A549 (cell line): ENCODE results near the gene CTXN2. TPM values are rescaled to one million over a fixed set of nuclear protein-coding genes. Genes with fewer than 3 reads are reported as not detected.

ENCODE experiments used
- ATAC-seq, 2 experiments: fragments of 200-7000 bp in 1 of 2; fragments of >200 bp in 1 of 2; cut with Nextera tagmentation in 1 of 2; cut with Tn5 transposase in 1 of 2; 3 replicates each; pipeline versions ENCODE4 v1.8.0 to v1.9.1; 2018 to 2020; ENCODE audit warnings: mild to moderate bottlenecking in 1 of 2, moderate library complexity in 1 of 2
- CTCF ChIA-PET: fragments of 300-600 bp; sonication (Branson Sonifier 250); formaldehyde crosslinking; extraction: SDS; loops from one replicate; lab custom pipeline; 2021; ENCODE audit warnings: antibody characterized with exemption, inconsistent platforms; lab: Yijun Ruan, JAX
- POLR2A ChIA-PET: fragments of 350-600 bp; formaldehyde crosslinking; extraction: SDS; loops from one replicate; lab custom pipeline; 2021; ENCODE audit warnings: antibody characterized with exemption, inconsistent platforms; lab: Yijun Ruan, JAX
- DNase-seq, 2 experiments: peaks; one replicate each; pipeline versions ENCODE4 v3.0.0 to v3.0.0-alpha.2; 2011 to 2016; ENCODE audit warnings: low read depth in 1 of 2, low spot score in 1 of 2
- FAIRE-seq: peaks from 2 replicates; lab custom pipeline; 2011; peaks lifted over from hg19 to GRCh38; lab: Jason Lieb, UNC
- H3K27ac ChIP-seq, 2 experiments: fragments of >200 bp; sonication (Bioruptor Twin); formaldehyde crosslinking; 3 replicates each; pipeline ENCODE4 v1.5.1; 2016 to 2017
- H3K4me1 ChIP-seq: fragments of >200 bp; sonication (Bioruptor Twin); formaldehyde crosslinking; 3 replicates; pipeline ENCODE4 v1.6.1; 2016
- H3K4me2 ChIP-seq: fragments of >200 bp; sonication (Bioruptor Twin); formaldehyde crosslinking; 3 replicates; pipeline ENCODE4 v1.6.1; 2016
- H3K4me3 ChIP-seq: fragments of >200 bp; sonication (Bioruptor Twin); formaldehyde crosslinking; 3 replicates; pipeline ENCODE4 v1.5.1; 2016
- H3K9me3 ChIP-seq: fragments of >200 bp; sonication (Bioruptor Twin); formaldehyde crosslinking; 3 replicates; pipeline ENCODE4 v1.6.1; 2016
- ATOH8 ChIP-seq: fragments of 250-450 bp; sonication (Bioruptor Pico); IDR thresholded peaks from 2 replicates; pipeline ENCODE4 v1.5.0; 2020; ENCODE audit warnings: low read depth, mild to moderate bottlenecking, moderate library complexity
- BCL3 ChIP-seq: fragments of >200 bp; sonication (Bioruptor Twin); formaldehyde crosslinking; IDR thresholded peaks from 3 replicates; pipeline ENCODE4 v1.6.1; 2016
- BHLHE40 ChIP-seq: IDR thresholded peaks from 2 replicates; pipeline ENCODE4 v1.6.1; 2012; ENCODE audit warnings: low read depth, low read length, inconsistent platforms
- CBX8 ChIP-seq: fragments of 200-600 bp; sonication (generic); IDR thresholded peaks from 2 replicates; pipeline ENCODE4 v1.6.1; 2016
- CEBPB ChIP-seq, 2 experiments: fragments of >200 bp in 1 of 2; sonication (Bioruptor Twin) in 1 of 2; formaldehyde crosslinking in 1 of 2; IDR thresholded peaks; 2 replicates each; pipeline ENCODE4 v1.6.1; 2012 to 2016
- CTCF ChIP-seq: fragments of >200 bp; sonication (Bioruptor Twin); formaldehyde crosslinking; IDR thresholded peaks from 3 replicates; pipeline ENCODE4 v1.5.1; 2016
- EHF ChIP-seq: fragments of 250-450 bp; sonication (Bioruptor Pico); IDR thresholded peaks from 2 replicates; pipeline ENCODE4 v1.5.0; 2020; ENCODE audit warnings: mild to moderate bottlenecking
- EHMT2 ChIP-seq: fragments of 200-600 bp; sonication (generic); IDR thresholded peaks from 2 replicates; pipeline ENCODE4 v1.6.1; 2016; ENCODE audit warnings: antibody characterized with exemption, low read depth, mild to moderate bottlenecking, moderate library complexity
- ESRRA ChIP-seq: fragments of 150-350 bp; IDR thresholded peaks from 2 replicates; pipeline ENCODE4 v1.6.1; 2014; ENCODE audit warnings: mild to moderate bottlenecking, low read length, borderline replicate concordance
- FOSB ChIP-seq: fragments of 250-450 bp; sonication (Bioruptor Pico); IDR thresholded peaks from 2 replicates; pipeline ENCODE4 v1.5.0; 2020; ENCODE audit warnings: mild to moderate bottlenecking, moderate library complexity
- HES2 ChIP-seq: fragments of >200 bp; sonication (Bioruptor Twin); formaldehyde crosslinking; IDR thresholded peaks from 2 replicates; pipeline ENCODE4 v1.6.1; 2016
- HOXB13 ChIP-seq: fragments of 250-450 bp; sonication (Bioruptor Pico); IDR thresholded peaks from 2 replicates; pipeline ENCODE4 v1.5.0; 2020; ENCODE audit warnings: low read depth, mild to moderate bottlenecking, moderate library complexity
- JUN ChIP-seq, 2 experiments: fragments of >200 bp; sonication (Bioruptor Twin); formaldehyde crosslinking; IDR thresholded peaks; 2 replicates in 1 of 2; 3 replicates in 1 of 2; pipeline ENCODE4 v1.6.1; 2016 to 2017
- JUNB ChIP-seq: fragments of >200 bp; sonication (Bioruptor Twin); formaldehyde crosslinking; IDR thresholded peaks from 2 replicates; pipeline ENCODE4 v1.6.1; 2016
- MAFK ChIP-seq: fragments of 450-650 bp; IDR thresholded peaks from 2 replicates; pipeline ENCODE4 v1.6.1; 2014; ENCODE audit not compliant: partially characterized antibody
- MAZ ChIP-seq: fragments of 150-350 bp; IDR thresholded peaks from 2 replicates; pipeline ENCODE4 v1.6.1; 2014; ENCODE audit warnings: antibody characterized with exemption, low read depth, low read length, borderline replicate concordance
- MYC ChIP-seq: IDR thresholded peaks from 2 replicates; pipeline ENCODE4 v1.6.1; 2012; ENCODE audit warnings: mild to moderate bottlenecking, inconsistent platforms, low read length, improper control_type of control experiment, borderline replicate concordance
- NFE2L2 ChIP-seq: fragments of 150-350 bp; conservative IDR thresholded peaks from 2 replicates; pipeline ENCODE4 v1.6.1; 2014; ENCODE audit warnings: low read length
- NPAS2 ChIP-seq: fragments of 250-450 bp; sonication (Bioruptor Pico); IDR thresholded peaks from 2 replicates; pipeline ENCODE4 v1.8.0; 2022; ENCODE audit warnings: mild to moderate bottlenecking, moderate library complexity, borderline replicate concordance
- PHF8 ChIP-seq: fragments of 200-600 bp; sonication (generic); IDR thresholded peaks from 2 replicates; pipeline ENCODE4 v1.6.1; 2016; ENCODE audit warnings: low read depth, mild to moderate bottlenecking, antibody characterized with exemption, moderate library complexity, borderline replicate concordance
- POLR2A ChIP-seq: IDR thresholded peaks from 2 replicates; pipeline ENCODE4 v1.6.1; 2012; ENCODE audit warnings: mild to moderate bottlenecking, low read length
- POLR2AphosphoS2 ChIP-seq: conservative IDR thresholded peaks from 2 replicates; pipeline ENCODE4 v1.6.1; 2012; ENCODE audit warnings: low read length, improper control_type of control experiment, inconsistent platforms
- RFX5 ChIP-seq: fragments of 450-650 bp; IDR thresholded peaks from 2 replicates; pipeline ENCODE4 v1.7.1; 2014; ENCODE audit warnings: antibody characterized with exemption, mild to moderate bottlenecking, moderate library complexity
- RNF2 ChIP-seq: fragments of 200-600 bp; sonication (generic); IDR thresholded peaks from 2 replicates; pipeline ENCODE4 v1.6.1; 2016; ENCODE audit warnings: low read depth, mild to moderate bottlenecking, antibody characterized with exemption, moderate library complexity, borderline replicate concordance
- SREBF2 ChIP-seq: fragments of 450-650 bp; IDR thresholded peaks from 2 replicates; pipeline ENCODE4 v1.6.1; 2014; ENCODE audit warnings: mild to moderate bottlenecking, moderate library complexity
- TFCP2L1 ChIP-seq: fragments of 250-450 bp; sonication (Bioruptor Pico); IDR thresholded peaks from 2 replicates; pipeline ENCODE4 v1.5.0; 2021; ENCODE audit warnings: mild to moderate bottlenecking
- ZC3H11A ChIP-seq: fragments of 450-650 bp; IDR thresholded peaks from 2 replicates; pipeline ENCODE4 v1.6.1; 2014; ENCODE audit warnings: antibody characterized with exemption, mild to moderate bottlenecking
- ZNF302 ChIP-seq: fragments of 250-450 bp; sonication (Bioruptor Pico); IDR thresholded peaks from 2 replicates; pipeline ENCODE4 v1.9.0; 2021; ENCODE audit warnings: inconsistent platforms, mild to moderate bottlenecking, moderate library complexity
- ZSCAN20 ChIP-seq: fragments of 250-450 bp; sonication (Bioruptor Pico); IDR thresholded peaks from 2 replicates; pipeline ENCODE4 v1.8.0; 2022; ENCODE audit warnings: mild to moderate bottlenecking, moderate library complexity
- WGBS: methylation state at CpG from one replicate; pipeline ENCODE4 v1.1.6; 2017; ENCODE audit errors: missing lambda C conversion rate; 5-methylcytosine and 5-hydroxymethylcytosine counted together
- polyA plus RNA-seq, 4 experiments: library from polyadenylated mRNA; depleted of rRNA in 3 of 4; stranded (reverse); fragments of >200 nt; fragmentation: RNase III in 1 of 4; extraction: RNeasy Plus Mini Kit Qiagen cat#74134 plus additional on column Dnase treatment in 1 of 4; gene quantifications; 2 replicates in 3 of 4; 3 replicates in 1 of 4; pipeline ENCODE4 v1.2.3, GENCODE V29; 2011 to 2017

Gene CTXN2
- polyA plus RNA-seq, 2 of the 4 experiments (the other 2 are of a cell fraction), result not detected

DNA sequence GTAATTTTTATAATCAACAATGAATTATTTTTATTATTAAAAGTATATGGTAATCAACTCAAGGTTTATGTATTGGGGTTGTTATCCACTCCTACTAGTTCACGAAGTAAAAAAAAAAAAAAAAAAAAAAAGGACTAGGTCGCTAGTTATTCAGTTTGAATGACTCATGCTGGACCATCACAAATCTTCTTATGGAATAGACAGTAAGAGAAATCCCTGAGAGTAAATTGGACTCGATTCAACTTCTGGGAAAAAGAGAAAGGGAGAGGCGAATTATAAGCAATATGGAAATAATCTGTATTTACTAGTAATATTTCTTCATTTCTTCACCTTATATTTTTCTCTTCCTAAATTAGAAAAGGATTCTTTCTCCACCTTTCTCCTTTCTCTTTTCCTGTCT lies 15.4 kb upstream of the CTXN2 start:
- CTCF ChIA-PET, result no interaction called here

DNA sequence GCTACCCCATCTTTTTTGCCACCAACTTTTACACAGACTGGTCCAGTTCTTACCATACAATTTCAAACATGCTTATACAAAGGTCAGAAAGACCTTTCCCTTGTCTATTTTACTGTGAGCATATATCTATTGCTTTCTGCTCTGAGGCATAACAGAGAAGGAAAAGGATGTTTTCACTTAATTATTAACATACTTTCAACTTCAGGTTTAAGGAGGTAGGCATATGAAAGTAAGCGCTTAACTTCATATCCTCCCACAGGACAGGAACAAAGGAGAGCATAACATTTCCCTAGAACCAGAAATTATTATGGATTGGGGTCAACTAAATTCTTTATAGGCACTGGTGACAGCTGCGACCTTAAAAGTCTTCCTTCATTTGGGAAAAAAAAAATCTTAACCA lies 14.5 kb upstream of the CTXN2 start:
- peak overlapping the region; percentile 70 for H3K4me2 ChIP-seq
- H3K4me3 ChIP-seq, result peak overlapping the region; percentile 84
- peak overlapping the region; percentile 94 to 100; a peak in 3 of 6 replicates for H3K27ac ChIP-seq
- ATAC-seq, result no peak
- POLR2A ChIA-PET, result no interaction called here
- WGBS, result 63% methylated on average over 2 of the region's 2 CpGs
- DNase-seq, result no peak
- no peak for FAIRE-seq
- CTCF ChIA-PET, result no interaction called here
- peaks cover 11% of the 10 kb centered on the region; the same call in 2 of the 3 replicates for H3K4me1 ChIP-seq
- H3K9me3 ChIP-seq, result no peaks in the 10 kb centered on the region
- TF ChIP-seq HOXB13 (CRISPR knock-in tag) (no peak), MAZ (no peak), MYC (no peak), CTCF (no peak), BHLHE40 (no peak), ESRRA (no peak), ZC3H11A (no peak), NFE2L2 (no peak)

More for the DNA sequence above, 15.4 kb upstream of the CTXN2 start:
- Histone ChIP-seq H3K4me3 (no peak overlapping the region), H3K27ac (no peak overlapping the region), H3K9me3 (no peaks in the 10 kb centered on the region), H3K4me2 (peak overlapping the region; percentile 70)
- no peak for FAIRE-seq
- POLR2A ChIA-PET, result no interaction called here
- TF ChIP-seq ATOH8 (CRISPR knock-in tag), result no peak
- TF ChIP-seq JUNB, result no peak
- no peak for TF ChIP-seq EHMT2
- TF ChIP-seq RFX5, result no peak
- no peak for TF ChIP-seq HES2
- TF ChIP-seq ZSCAN20, result no peak
- TF ChIP-seq, all 56 proteins: peak for 0
- H3K4me1 ChIP-seq, result peaks cover 11% of the 10 kb centered on the region; the same call in 2 of the 3 replicates
- no peak for ATAC-seq
- no peak for DNase-seq
- WGBS, result 46% methylated on average over 4 of the region's 4 CpGs

- Histone ChIP-seq H3K4me1 (peaks cover 11% of the 10 kb centered on the region; the same call in 2 of the 3 replicates), H3K9me3 (no peaks in the 10 kb centered on the region), H3K4me2 (peak overlapping the region; percentile 70), H3K27ac (peak overlapping the region; percentile 94 to 100), H3K4me3 (peak overlapping the region; percentile 84)
- ChIA-PET POLR2A (no interaction called here), CTCF (interaction anchor here (1.1 kb wide), 1 partner anchor 108 kb away, joined by 3 read pairs; no protein-coding TSS in a partner anchor)
- DNase-seq, result peak; percentile 8 to 48
- TF ChIP-seq POLR2A (no peak), JUN (IDR thresholded peaks at IDR 0.05) (no peak), TFCP2L1 (CRISPR knock-in tag) (no peak), BHLHE40 (no peak), MAFK (no peak), ZNF302 (CRISPR knock-in tag) (no peak), SREBF2 (no peak), HES2 (no peak), NPAS2 (CRISPR knock-in tag) (no peak), PHF8 (no peak), POLR2AphosphoS2 (no peak), ZSCAN20 (no peak), NFE2L2 (no peak), BCL3 (no peak), FOSB (CRISPR knock-in tag) (no peak), EHF (CRISPR knock-in tag) (no peak), RNF2 (no peak), CBX8 (no peak), CEBPB (IDR thresholded peaks at IDR 0.05) (no peak)
- peak; percentile 85 to 86 for ATAC-seq
- no peak for FAIRE-seq
- 0% methylated on average over 10 of the region's 10 CpGs for WGBS
Observed at GRCh38 chr15:48177383-48177765, 14.1 kb upstream of the CTXN2 start.
